Peyer's patch (tissue), 4 donors: ENCODE data around the gene TMEM107. TPM values are rescaled to one million over a fixed set of nuclear protein-coding genes. Genes with fewer than 3 reads are reported as not detected.

ENCODE experiments used
- DNase-seq, 3 donors: peaks; one replicate each; pipeline ENCODE4 v3.0.0-alpha.2; 2017 to 2019
- H3K27ac ChIP-seq, 4 donors: fragments of 200-600 bp; sonication (generic); one replicate each; pipeline ENCODE4 v1.5.1; 2016 to 2019
- H3K27me3 ChIP-seq, 2 donors: fragments of 200-600 bp; sonication (generic); one replicate each; pipeline ENCODE4 v1.5.1; 2019
- H3K36me3 ChIP-seq, 3 donors: fragments of 200-600 bp; sonication (generic); one replicate each; pipeline ENCODE4 v1.5.1; 2016 to 2019
- H3K4me1 ChIP-seq, 4 donors: fragments of 200-600 bp; sonication (generic); one replicate each; pipeline ENCODE4 v1.5.1; 2016 to 2019
- H3K4me3 ChIP-seq, 4 donors: fragments of 200-600 bp; sonication (generic); 1 replicate in 3 of 4; 2 replicates in 1 of 4; pipeline ENCODE4 v1.5.1; 2016 to 2019; ENCODE audit warnings: mild to moderate bottlenecking in 1 of 4
- H3K9me3 ChIP-seq, 4 donors: fragments of 200-600 bp; sonication (generic); one replicate each; pipeline ENCODE4 v1.5.1; 2016 to 2019; ENCODE audit warnings: mild to moderate bottlenecking in 1 of 4
- CTCF ChIP-seq, 6 experiments: fragments of 450-650 bp in 4 of 6; fragments of 200-600 bp in 2 of 6; sonication (generic) in 1 of 6; IDR thresholded peaks; one replicate each; pipeline ENCODE4 v1.5.1; 2017 to 2019; ENCODE audit warnings: antibody characterized with exemption in 6 of 6, mild to moderate bottlenecking in 3 of 6, moderate library complexity in 1 of 6
- POLR2A ChIP-seq, 2 donors: fragments of 450-650 bp; IDR thresholded peaks; one replicate each; pipeline ENCODE4 v1.5.1; 2017; ENCODE audit warnings: antibody characterized with exemption in 2 of 2, mild to moderate bottlenecking in 2 of 2, moderate library complexity in 2 of 2
- total RNA-seq, 4 donors: library from RNA; depleted of rRNA; stranded (reverse); fragments of >200 nt; gene quantifications; one replicate each; pipeline ENCODE4 v1.1.0, GENCODE V29; 2016

TMEM107 gene
- 10 to 100 TPM in 3 of 4 donors, 1 to 10 TPM in 1; 6.5 to 27.2 (median 16.4) TPM for total RNA-seq

- Histone ChIP-seq H3K27ac (peak within 1 kb of the TSS; percentile 57 to 82 (median 74)), H3K9me3 (no peaks in the 10 kb centered on the region), H3K27me3 (no peaks in the 10 kb centered on the region), H3K4me3 (peak within 1 kb of the TSS; percentile 47 to 62 (median 58)), H3K4me1 (peaks cover 6 to 28% (median 9%) of the 10 kb centered on the region in 4 donors), H3K36me3 (no peaks in the 10 kb centered on the region)
- DNase-seq, result peak; percentile 88 to 96 (median 90)
- TF ChIP-seq POLR2A (IDR thresholded peaks at IDR 0.05), result peak in 1 of 2 donors; percentile 41
- TF ChIP-seq CTCF (IDR thresholded peaks at IDR 0.05), result no peak
Observed at GRCh38 chr17:8176197-8176940, at the start of gene TMEM107. Gene TMEM107, minus strand, starts transcription at chr17:8176380. Its CDS starts 94 bp downstream, at chr17:8176286.

- Histone ChIP-seq H3K9me3 (no peaks in the 10 kb centered on the region), H3K4me1 (peaks cover 3 to 23% (median 4%) of the 10 kb centered on the region in 4 donors), H3K27ac (peak overlapping the region in 1 of 4 donors; percentile 68), H3K27me3 (no peaks in the 10 kb centered on the region), H3K36me3 (peaks cover 0 to 30% (median 0%) of the 10 kb centered on the region in 3 donors), H3K4me3 (no peak overlapping the region)
- no peak for DNase-seq
- TF ChIP-seq CTCF (IDR thresholded peaks at IDR 0.05) (no peak), POLR2A (IDR thresholded peaks at IDR 0.05) (no peak)
Observed at GRCh38 chr17:8224891-8225812, 49.0 kb upstream of the TMEM107 start.

GRCh38 chr17:8223356-8224126 lies 47.4 kb upstream of the TMEM107 start:
- Histone ChIP-seq H3K27ac (peak overlapping the region; percentile 92 to 99 (median 98)), H3K4me3 (peak overlapping the region; percentile 53 to 78 (median 58)), H3K27me3 (no peaks in the 10 kb centered on the region), H3K4me1 (peaks cover 3 to 27% (median 4%) of the 10 kb centered on the region in 4 donors), H3K9me3 (no peaks in the 10 kb centered on the region), H3K36me3 (peaks cover 0 to 14% (median 0%) of the 10 kb centered on the region in 3 donors)
- peak in 2 of 3 donors; percentile 70 to 84 for DNase-seq
- TF ChIP-seq CTCF (IDR thresholded peaks at IDR 0.05) (peak in 2 of 6 experiments; percentile 5 to 18), POLR2A (IDR thresholded peaks at IDR 0.05) (no peak)

GRCh38 chr17:8222630-8223355 lies 46.6 kb upstream of the TMEM107 start:
- Histone ChIP-seq H3K4me1 (peaks cover 3 to 27% (median 4%) of the 10 kb centered on the region in 4 donors), H3K9me3 (no peaks in the 10 kb centered on the region), H3K27ac (peak overlapping the region; percentile 92 to 99 (median 98)), H3K4me3 (peak overlapping the region; percentile 53 to 78 (median 58)), H3K27me3 (no peaks in the 10 kb centered on the region), H3K36me3 (peaks cover 0 to 6% (median 0%) of the 10 kb centered on the region in 3 donors)
- peak; percentile 55 to 70 for TF ChIP-seq POLR2A (IDR thresholded peaks at IDR 0.05)
- TF ChIP-seq CTCF (IDR thresholded peaks at IDR 0.05), result no peak
- peak; percentile 91 to 97 (median 94) for DNase-seq
